ENCODE measurements around the gene ZNF775. TPM values are rescaled to one million over a fixed set of nuclear protein-coding genes. Genes with fewer than 3 reads are reported as not detected.

ZNF775 gene
- polyA plus RNA-seq, 1 donor, result 6.0 TPM

- DNase-seq (ENCODE audit: low read depth), result no peak
These were observed 21.8 kb downstream of the ZNF775 start for GRCh38 chr7:150400788-150401423.

DNA sequence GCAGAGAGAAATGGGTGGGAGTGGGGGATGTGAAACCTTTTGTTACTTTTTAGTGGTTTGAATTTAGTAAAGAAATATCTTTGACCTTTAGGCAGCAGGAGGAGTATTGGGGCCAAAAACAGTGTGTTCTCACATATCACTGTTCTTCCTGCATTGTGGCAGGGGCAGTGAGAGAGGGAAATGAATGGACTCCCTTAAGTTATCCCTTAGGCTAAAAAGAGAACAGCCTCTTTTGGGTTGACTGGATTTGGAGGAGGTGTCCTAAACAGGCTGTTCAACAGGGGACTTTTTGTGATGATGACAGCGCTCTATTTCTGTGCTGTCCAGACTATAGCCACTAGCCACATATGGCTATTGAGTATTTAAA is 22.3 kb downstream of the ZNF775 start:
- no peak for DNase-seq (ENCODE audit: low read depth)

- DNase-seq (ENCODE audit: low read depth), result no peak
These were observed 22.9 kb downstream of the ZNF775 start for GRCh38 chr7:150401861-150402631.

DNA sequence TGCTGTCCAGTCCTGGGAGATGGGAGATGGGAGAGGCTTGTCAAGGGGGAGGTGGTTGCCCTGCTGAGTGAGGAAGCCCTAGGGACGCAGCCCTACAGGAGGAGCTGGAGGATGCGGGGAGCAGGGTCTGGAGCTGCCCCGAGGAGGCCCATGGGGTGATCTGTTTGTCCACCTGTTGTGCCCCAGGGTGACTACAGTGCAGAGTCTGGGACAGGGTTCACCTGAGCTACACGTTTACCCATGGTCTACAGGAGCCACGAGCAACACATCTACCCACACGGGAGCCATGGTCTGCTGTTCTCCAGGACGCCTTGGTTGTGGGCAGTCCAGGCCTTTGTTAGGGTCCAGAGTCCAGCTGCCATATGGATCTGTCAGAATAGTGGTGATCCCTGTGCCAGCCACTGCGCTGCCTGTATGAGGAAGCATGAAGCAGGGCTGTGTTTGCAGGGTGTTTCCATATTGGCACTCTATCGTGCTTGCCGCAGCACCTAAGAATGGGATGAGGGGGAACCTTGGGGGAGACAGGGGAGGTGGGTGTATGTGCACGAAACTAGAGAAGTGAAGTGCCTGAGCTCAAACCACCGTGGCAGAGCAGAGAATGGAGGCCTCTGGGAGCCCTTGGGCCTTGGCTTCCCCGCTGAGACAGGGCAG is 23.7 kb downstream of the ZNF775 start:
- DNase-seq (ENCODE audit: low read depth), result no peak

DNA sequence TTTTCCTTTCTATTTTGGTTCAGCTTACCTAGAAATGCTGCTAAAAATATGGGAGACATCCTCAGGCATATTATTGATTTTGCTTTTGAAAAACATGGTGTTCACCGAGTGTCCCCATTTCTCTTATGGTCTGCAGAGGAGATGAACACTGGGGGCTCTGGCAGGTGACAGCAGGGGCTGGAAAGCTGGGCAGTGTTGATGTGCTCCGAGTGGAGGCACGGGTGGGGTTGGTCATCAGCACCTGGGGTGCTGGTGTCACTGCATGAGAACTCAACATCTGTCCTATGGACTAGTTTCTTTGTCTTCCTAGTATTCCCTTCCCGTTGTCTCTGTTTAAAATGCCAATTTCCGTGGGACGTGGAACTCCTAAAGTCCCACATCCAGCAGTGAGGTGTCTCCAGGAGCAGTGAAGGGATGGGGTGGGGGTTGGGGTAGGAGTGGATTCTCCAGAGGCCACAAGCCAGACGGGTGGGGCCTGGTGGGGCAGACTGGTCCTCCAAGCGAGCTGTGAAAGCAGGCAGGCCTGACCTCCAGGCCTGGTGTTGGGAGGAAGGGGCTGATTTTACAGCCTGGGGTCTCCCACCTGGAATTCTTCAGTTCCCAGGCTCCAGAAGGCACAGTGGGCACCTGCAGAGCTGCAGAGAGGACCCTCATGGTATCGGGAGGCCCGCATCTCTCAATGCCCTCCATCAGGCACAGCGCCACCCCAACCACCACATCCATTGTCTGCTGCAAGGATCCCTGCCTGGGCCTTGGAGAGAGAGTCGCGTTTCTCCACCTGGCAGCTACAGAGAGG is 24.4 kb downstream of the ZNF775 start:
- DNase-seq (ENCODE audit: low read depth), result no peak

DNA sequence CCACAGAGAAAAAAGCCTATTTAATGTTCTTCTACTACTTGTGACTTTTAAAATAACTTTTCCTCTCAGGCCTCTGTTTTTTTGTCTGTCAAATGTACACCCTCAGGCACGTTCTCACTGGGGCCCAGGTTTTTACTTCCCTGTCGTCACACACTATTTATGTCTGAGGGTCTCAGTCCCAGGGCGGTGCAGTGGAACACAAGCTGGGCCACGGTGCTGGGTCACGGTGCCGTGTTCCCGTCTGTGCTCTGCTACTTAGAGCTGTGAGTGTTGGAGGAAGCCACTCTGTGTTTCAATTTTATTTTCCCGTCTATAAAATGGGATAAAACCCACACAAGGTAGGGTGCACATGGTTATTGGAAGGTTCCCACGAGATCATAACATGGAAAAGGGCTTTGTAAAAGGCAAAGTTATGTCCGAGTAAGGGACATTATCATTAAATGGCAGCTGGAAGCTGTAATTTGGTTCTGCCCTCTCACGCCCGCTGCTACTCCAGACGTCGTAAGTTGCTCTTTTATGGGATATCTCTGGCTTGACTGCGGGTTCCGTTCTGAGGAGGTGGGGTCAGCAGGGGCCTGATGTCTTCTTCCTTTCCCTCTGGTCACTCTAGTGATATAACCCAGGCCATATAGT is 25.2 kb downstream of the ZNF775 start:
- DNase-seq (ENCODE audit: low read depth), result no peak

DNA sequence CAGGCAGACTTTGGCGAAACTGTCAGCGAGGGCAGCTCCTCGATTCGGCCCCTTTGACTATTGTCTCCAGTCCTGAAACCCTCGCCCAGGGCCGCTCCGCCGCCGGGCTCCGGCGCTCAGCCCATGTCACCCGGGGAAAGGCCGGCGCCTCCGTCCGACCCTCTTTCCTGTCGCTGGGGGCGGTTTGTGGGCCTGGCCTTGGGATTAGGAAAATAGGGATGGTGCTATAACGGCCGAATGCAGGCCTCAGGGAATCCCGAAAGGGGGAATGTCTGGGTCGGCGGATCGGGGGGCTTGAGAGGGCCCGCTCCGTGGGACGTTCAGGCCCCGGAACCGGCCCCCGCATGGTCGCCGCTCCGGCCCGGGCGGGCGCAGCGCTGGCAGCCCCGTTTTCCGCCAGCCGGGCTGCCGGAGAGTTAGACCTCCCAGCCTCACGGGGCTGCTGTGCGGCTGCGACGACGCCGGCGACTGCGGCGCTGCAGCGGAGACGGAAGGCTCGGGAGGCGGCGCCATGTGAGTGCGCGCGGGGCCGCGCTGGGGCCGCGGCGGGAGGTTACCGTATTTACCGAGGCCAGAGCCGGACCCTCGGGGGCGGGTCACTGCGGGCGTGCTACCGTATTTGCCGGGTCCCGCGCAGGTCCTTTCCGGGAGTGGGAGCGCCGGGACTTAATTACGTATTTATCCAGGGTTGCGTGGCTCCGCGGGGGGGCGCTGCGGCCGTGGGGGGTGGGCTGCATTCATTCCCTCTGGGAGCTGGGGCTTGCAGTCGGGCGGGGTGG is 25.9 kb downstream of the ZNF775 start:
- peak; percentile 62 for DNase-seq (ENCODE audit: low read depth)

- no peak for DNase-seq (ENCODE audit: low read depth)
These were observed 26.6 kb downstream of the ZNF775 start for GRCh38 chr7:150405584-150406311.

GRCh38 chr7:150406312-150406566 is 27.1 kb downstream of the ZNF775 start:
- no peak for DNase-seq (ENCODE audit: low read depth)

DNA sequence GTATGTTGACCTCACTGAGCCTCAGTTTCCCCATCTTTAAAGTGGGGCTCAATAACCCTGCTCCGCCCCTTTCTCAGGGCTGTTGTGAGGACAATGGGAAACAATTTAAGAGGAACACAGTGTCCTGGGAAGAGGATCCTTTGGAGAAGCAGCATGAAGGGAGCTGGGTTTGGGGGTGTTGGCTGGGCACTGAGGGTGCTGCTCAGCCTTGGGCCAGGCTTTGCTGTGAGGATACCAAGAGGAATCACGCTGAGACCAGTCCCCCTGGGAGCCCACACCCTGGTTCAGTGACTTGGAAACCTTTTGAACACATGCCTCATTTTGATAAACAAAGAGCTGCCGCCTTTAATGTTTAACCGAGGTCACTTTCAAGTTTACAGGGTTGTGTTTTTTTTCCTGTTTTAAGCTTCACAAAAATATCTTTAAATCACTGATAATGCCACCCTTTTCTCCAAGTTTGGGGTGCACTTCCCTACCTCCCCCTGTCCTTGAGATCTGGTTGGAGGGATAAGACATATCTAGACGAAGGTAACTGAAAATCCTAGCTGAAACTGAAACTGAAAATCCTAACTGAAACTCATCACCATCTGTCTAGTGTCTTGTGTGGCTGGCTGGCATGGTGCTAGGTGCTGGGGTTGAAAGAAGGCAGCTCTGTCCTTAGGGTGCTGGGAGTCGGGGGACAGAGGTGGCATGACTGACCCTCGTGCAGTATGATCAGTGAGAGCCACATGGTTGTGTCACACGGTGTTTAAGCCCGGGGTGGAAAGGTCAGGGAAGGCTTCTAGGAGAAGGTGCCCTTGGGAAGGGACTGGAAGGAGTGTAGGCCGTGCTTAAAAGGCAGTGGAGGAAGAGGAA is 27.7 kb downstream of the ZNF775 start:
- DNase-seq (ENCODE audit: low read depth), result no peak

DNA sequence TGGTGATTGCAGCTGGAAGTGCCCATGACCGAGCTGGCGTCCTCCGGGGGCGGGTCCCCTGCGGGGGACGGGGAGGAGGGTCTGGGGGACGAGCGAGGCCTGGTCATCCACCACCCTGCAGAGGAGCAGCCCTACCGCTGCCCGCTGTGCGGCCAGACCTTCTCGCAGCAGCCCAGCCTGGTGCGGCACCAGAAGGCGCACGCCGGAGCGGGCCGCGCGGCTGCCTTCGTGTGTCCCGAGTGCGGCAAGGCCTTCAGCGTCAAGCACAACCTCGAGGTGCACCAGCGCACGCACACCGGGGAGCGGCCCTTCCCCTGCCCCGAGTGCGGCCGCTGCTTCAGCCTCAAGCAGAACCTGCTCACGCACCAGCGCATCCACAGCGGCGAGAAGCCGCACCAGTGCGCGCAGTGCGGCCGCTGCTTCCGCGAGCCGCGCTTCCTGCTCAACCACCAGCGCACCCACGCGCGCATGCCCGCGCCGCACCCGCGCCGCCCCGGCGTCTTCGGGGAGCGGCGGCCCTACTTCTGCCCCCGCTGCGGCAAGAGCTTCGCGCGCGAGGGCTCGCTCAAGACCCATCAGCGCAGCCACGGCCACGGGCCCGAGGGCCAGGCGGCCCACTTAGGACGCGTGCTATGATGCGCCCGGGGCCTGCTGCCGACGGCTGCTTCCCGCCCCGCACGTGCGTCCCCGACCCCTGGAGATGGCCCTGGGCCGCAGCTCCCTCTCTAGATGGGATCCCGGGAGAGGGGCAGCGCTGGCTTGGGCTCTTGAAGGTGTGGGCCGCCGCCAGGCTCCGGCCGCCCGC is 28.7 kb downstream of the ZNF775 start:
- DNase-seq (ENCODE audit: low read depth), result no peak

DNA sequence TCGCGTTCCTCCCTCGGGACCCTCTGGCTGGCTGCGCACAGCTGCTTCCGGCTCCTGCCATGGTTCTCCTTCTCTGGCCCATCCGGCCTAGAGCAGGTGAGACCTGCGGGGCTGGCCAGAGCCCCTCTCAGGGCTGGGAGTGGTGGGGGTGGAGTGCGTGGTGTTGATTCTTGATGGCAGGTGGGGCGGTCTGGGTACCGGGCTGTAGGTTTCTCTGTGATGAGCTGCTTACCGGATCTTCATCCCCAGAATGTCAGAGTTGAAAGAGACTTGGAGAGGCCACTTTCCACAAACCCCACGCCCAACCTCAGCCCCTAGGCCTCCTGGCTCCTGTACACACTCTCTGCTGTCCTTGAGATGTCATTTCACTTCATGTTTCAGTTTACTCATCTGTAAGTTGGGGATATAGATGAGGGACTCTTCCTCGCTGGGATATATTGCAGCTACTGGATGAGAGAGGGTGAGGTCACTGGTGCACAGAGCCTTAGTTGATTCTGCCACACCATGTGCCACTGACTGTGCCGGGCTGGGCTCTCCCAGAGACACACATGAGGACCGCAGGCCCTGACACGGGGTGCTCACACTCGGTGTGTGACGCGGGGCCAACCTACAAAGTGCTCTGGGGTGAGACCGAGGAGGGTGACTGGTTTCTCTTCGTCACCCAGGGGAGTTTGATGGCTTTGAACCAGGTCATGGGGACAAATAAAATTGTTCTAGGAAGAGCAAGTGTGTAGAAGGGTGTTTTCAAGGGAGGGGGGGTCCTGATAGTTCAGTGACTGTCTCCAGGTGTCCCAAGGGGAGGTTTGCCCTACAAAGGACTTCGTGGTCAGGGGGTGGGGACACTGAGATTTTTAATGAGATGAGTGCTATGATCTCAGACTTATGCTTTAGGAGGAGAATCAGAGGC is 29.5 kb downstream of the ZNF775 start:
- no peak for DNase-seq (ENCODE audit: low read depth)

DNA sequence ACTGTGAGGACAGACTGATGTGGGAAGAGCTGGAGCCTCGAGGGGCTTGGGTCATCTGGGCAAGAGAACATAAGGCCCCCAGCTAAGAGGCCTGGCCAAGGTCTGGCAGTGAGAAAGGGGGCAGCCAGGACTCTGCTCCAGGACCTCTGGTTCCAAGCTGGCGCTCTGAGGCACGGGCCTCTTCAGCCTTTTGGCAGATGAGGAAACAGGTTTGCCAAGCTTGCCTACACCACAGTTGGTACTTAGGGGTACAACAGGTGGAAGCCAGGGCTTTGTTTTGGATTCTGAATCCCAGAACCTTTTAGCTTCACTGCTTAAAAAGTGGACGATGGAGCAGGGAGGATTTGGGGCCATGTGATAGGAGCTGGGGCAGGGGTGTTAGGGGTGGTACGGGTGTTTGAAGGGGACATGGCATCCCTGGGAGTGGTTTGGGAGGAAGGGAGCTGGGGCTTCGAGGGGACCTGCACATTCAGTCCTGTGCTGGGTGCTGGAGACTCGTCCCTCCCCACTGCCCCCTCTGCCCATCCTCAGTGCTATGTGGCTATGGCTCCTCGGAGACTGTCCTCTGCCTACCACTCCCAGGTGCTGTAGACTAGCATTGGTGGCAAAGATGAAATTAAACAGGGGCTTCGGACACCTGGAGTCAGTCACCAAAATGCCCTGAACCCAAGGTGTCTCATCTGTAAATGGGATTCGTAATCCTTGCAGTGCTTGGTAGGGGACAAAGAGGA is 30.3 kb downstream of the ZNF775 start:
- DNase-seq (ENCODE audit: low read depth), result no peak

DNA sequence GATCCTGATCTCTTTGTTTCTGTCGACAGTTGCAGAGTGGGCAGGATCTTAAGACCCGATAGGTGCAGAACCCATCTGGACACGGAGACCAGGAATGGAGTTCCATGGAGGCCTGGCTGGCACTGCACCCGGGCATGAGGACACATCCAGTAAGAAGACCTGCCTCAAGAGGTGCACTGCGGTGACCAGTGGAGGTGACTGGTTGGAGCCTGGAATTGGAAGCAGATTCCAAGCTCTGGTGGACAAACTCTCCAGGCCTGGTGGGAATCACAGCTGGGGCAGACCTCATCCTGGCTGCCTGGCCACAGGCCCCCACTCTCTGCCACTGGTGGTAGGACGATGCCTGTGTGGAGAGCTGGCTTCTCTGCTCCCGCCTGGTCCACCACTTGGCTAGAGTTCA is 31.0 kb downstream of the ZNF775 start:
- no peak for DNase-seq (ENCODE audit: low read depth)

GRCh38 chr7:150410680-150411346 is 31.7 kb downstream of the ZNF775 start:
- DNase-seq (ENCODE audit: low read depth), result no peak

DNA sequence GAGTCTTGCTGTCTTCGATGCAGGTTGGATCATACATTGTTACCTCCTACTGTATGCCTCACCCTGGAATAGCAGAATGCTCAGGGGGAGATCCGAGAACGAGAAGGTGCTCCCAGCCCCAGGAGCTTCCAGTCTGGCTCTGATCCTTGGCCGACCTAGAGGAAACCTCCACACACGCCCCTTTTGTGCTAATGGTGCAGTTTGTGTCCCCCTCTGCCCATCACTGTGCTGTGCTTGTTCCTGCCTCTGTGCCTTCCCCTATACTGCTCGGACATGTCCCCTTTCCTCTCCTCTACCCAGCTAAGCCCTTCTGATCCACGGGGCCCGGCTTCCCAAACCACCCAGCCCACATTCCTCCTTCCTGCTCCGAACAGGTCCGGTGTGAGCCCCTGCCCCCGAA is 32.5 kb downstream of the ZNF775 start:
- DNase-seq (ENCODE audit: low read depth), result no peak

All from forelimb muscle (tissue), 1 donor.